ENCODE data around the gene ZFAND3. TPM values are rescaled to one million over a fixed set of nuclear protein-coding genes. Genes with fewer than 3 reads are reported as not detected.

ZFAND3 gene
- total and polyA plus RNA-seq, 10 of the 15 experiments (the other 5 are each of a cell fraction or from before 2014, with no cell fraction given), result 0.90 to 34.4 (median 16.3) TPM

GRCh38 chr6:37830225-37830624 is 10.7 kb downstream of the ZFAND3 start (continued):
- no peak for TF ChIP-seq CBFB (IDR thresholded peaks at IDR 0.05; ENCODE audit: low read depth)
- no peak for TF ChIP-seq CHD1 (IDR thresholded peaks at IDR 0.05; ENCODE audit: low read depth, low read length)
- TF ChIP-seq MEF2A (IDR thresholded peaks at IDR 0.05; ENCODE audit: insufficient read depth, low read depth, low read length), result no peak
- TF ChIP-seq SUPT20H (IDR thresholded peaks at IDR 0.05; ENCODE audit: borderline replicate concordance, control insufficient read depth, low read depth, low read length), result no peak
- TF ChIP-seq ELK1 (IDR thresholded peaks at IDR 0.05; ENCODE audit: low read depth, low read length), result no peak
- TF ChIP-seq FOS (IDR thresholded peaks at IDR 0.05; ENCODE audit: borderline replicate concordance, extremely low read depth, insufficient read length), result no peak
- no peak for TF ChIP-seq SREBF1 (IDR thresholded peaks at IDR 0.05; ENCODE audit: low read length)
- TF ChIP-seq BCLAF1 (IDR thresholded peaks at IDR 0.05), result no peak
- TF ChIP-seq EZH2 (IDR thresholded peaks at IDR 0.05; ENCODE audit: borderline replicate concordance, control insufficient read depth, low read depth, low read length), result no peak
- TF ChIP-seq CREB1 (IDR thresholded peaks at IDR 0.05; ENCODE audit: low read depth), result no peak
- no peak for TF ChIP-seq USF1 (IDR thresholded peaks at IDR 0.05; ENCODE audit: borderline replicate concordance, extremely low read length, insufficient read depth, low read depth, low read length)
- TF ChIP-seq, protein P1, sequence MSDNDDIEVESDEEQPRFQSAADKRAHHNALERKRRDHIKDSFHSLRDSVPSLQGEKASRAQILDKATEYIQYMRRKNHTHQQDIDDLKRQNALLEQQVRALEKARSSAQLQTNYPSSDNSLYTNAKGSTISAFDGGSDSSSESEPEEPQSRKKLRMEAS (IDR thresholded peaks at IDR 0.05; ENCODE audit: low read depth, low read length), result no peak
- TF ChIP-seq GATAD2B (conservative IDR thresholded peaks at IDR 0.05; ENCODE audit: low read depth), result peak; percentile 64
- TF ChIP-seq TCF7 (IDR thresholded peaks at IDR 0.05; ENCODE audit: borderline replicate concordance), result no peak
- TF ChIP-seq ATF7 (IDR thresholded peaks at IDR 0.05; ENCODE audit: low read depth), result peak; percentile 78
- no peak for TF ChIP-seq ZBTB33 (IDR thresholded peaks at IDR 0.05)
- peak; percentile 49; the same call in 1 of the 2 replicates for TF ChIP-seq TBL1XR1 (IDR thresholded peaks at IDR 0.05; ENCODE audit: low read depth, low read length)
- no peak for TF ChIP-seq NFXL1 (IDR thresholded peaks at IDR 0.05; ENCODE audit: borderline replicate concordance)
- no peak for TF ChIP-seq RELA (IDR thresholded peaks at IDR 0.05; ENCODE audit: borderline replicate concordance, partially characterized antibody)
- TF ChIP-seq CHD4 (IDR thresholded peaks at IDR 0.05), result no peak
- TF ChIP-seq STAT3 (IDR thresholded peaks at IDR 0.05; ENCODE audit: low read depth, low read length), result no peak
- TF ChIP-seq KAT2A (conservative IDR thresholded peaks at IDR 0.05; ENCODE audit: control insufficient read depth, low read depth, low read length), result no peak
- no peak; the same call in 1 of the 2 replicates for TF ChIP-seq SMC3 (IDR thresholded peaks at IDR 0.05; ENCODE audit: borderline replicate concordance, low read length)
- TF ChIP-seq PBX3 (IDR thresholded peaks at IDR 0.05; ENCODE audit: insufficient replicate concordance, low read depth, low read length), result no peak
